Fibroblast of gingiva (primary cell): Measurements from ENCODE around the gene GPR146.
A peak's percentile ranks its signal among the peaks of the same experiment; 100 is the strongest.

ENCODE experiments used
- DNase-seq: peaks from one replicate; pipeline ENCODE4 v3.0.0-alpha.2; 2011; ENCODE audit warnings: low read depth

The GPR146 gene

GRCh38 chr7:1094870-1095269, 50.5 kb downstream of the GPR146 start:
- DNase-seq: no peak

- no peak for DNase-seq
Measured at GRCh38 chr7:1095621-1096155, 51.3 kb downstream of the GPR146 start.

- DNase-seq: no peak
Measured at GRCh38 chr7:1096156-1097119, 52.1 kb downstream of the GPR146 start.

- no peak for DNase-seq
Measured at GRCh38 chr7:1097120-1097504, 52.8 kb downstream of the GPR146 start.

- no peak for DNase-seq
Measured at GRCh38 chr7:1098243-1099153, 54.2 kb downstream of the GPR146 start.

- DNase-seq: no peak
Measured at GRCh38 chr7:1099154-1099542, 54.8 kb downstream of the GPR146 start.

GRCh38 chr7:1099637-1100036, 55.3 kb downstream of the GPR146 start:
- DNase-seq: no peak

- no peak for DNase-seq
Measured at GRCh38 chr7:1100386-1100785, 56.0 kb downstream of the GPR146 start.

- no peak for DNase-seq
Measured at GRCh38 chr7:1100834-1101562, 56.7 kb downstream of the GPR146 start.

GRCh38 chr7:1101563-1102431, 57.5 kb downstream of the GPR146 start:
- peak; percentile 44 for DNase-seq

GRCh38 chr7:1103009-1103788, 58.9 kb downstream of the GPR146 start:
- no peak for DNase-seq

GRCh38 chr7:1103789-1104515, 59.6 kb downstream of the GPR146 start:
- no peak for DNase-seq

GRCh38 chr7:1104516-1105179, 60.3 kb downstream of the GPR146 start:
- DNase-seq: no peak

- DNase-seq: no peak
Measured at GRCh38 chr7:1105189-1105588, 60.8 kb downstream of the GPR146 start.

GRCh38 chr7:1106063-1106792, 61.9 kb downstream of the GPR146 start:
- no peak for DNase-seq

GRCh38 chr7:1106793-1107421, 62.6 kb downstream of the GPR146 start:
- no peak for DNase-seq

GRCh38 chr7:1108264-1108920, 64.0 kb downstream of the GPR146 start:
- DNase-seq: no peak
